ENCODE results near the gene ADO. TPM values are rescaled to one million over a fixed set of nuclear protein-coding genes. Genes with fewer than 3 reads are reported as not detected.
A peak's percentile ranks its signal among the peaks of the same experiment; 100 is the strongest.

ADO gene
- total RNA-seq, 1 donor from 2014 or later = 29.0 TPM

DNA sequence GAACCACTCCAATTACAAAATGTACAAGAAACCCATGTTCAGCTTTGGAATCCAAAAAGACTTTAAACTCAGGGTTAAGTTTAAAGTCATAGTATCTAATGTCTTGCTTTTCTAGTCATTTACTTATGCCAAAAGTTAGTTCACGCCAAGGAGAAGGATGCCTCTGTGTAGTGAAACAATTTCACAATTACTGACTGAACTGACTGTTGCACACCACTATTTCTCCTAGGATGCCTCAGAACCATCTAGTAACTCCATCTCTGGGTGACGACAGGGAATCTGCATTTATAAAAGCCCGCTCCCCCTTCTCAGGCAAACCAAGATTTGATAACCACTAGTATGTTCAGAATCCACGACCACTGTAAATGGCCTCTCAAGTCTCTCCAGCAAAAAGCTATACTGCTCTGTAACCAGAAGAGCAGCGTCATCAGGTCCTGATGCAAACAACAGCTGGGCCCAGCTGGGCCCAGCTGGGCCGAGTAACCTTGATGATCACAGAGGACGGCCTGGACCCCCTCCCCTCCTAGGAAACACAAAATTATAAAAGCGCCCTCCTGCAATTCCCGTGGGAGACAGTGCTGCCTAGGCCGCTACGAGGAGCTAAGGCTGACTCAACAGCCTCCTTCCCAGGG, 680 bp upstream of the ADO start:
- DNase-seq (ENCODE audit: low read depth) (no peak), FAIRE-seq (no peak)
- Histone ChIP-seq H3K27me3 (ENCODE audit: insufficient read depth, low read length) (peaks cover 11% of the 10 kb centered on the region), H3K4me2 (ENCODE audit: low read length) (peak overlapping the region; percentile 96), H4K20me1 (ENCODE audit: insufficient read depth, low read length) (peaks cover 37% of the 10 kb centered on the region), H3K36me3 (ENCODE audit: insufficient read depth, low read length) (peaks cover 2% of the 10 kb centered on the region), H3K79me2 (ENCODE audit: insufficient read depth, low read length) (peaks cover 41% of the 10 kb centered on the region), H2AFZ (ENCODE audit: low read depth, low read length) (peak overlapping the region; percentile 83), H3K4me1 (ENCODE audit: insufficient read depth, low read length) (peaks cover 14% of the 10 kb centered on the region), H3K9ac (ENCODE audit: low read length) (peak overlapping the region; percentile 86), H3K9me3 (ENCODE audit: insufficient read depth, low read depth, low read length) (no peaks in the 10 kb centered on the region), H3K4me3 (ENCODE audit: insufficient read depth, low read depth, low read length) (peak overlapping the region; percentile 91), H3K27ac (ENCODE audit: low read depth, low read length) (peak overlapping the region; percentile 92)
- Mint-ChIP-seq H3K36me3 (ENCODE audit: low read depth, unreplicated experiment) (no peaks in the 10 kb centered on the region), H3K27me3 (ENCODE audit: low read depth, unreplicated experiment) (no peaks in the 10 kb centered on the region), H3K27ac (ENCODE audit: unreplicated experiment) (peak overlapping the region; percentile 99), H3K4me3 (ENCODE audit: unreplicated experiment) (peak overlapping the region; percentile 96), H3K4me1 (ENCODE audit: low read depth, unreplicated experiment) (peaks cover 26% of the 10 kb centered on the region), H3K9me3 (ENCODE audit: unreplicated experiment) (peaks cover 2% of the 10 kb centered on the region)
- TF ChIP-seq, protein P1, sequence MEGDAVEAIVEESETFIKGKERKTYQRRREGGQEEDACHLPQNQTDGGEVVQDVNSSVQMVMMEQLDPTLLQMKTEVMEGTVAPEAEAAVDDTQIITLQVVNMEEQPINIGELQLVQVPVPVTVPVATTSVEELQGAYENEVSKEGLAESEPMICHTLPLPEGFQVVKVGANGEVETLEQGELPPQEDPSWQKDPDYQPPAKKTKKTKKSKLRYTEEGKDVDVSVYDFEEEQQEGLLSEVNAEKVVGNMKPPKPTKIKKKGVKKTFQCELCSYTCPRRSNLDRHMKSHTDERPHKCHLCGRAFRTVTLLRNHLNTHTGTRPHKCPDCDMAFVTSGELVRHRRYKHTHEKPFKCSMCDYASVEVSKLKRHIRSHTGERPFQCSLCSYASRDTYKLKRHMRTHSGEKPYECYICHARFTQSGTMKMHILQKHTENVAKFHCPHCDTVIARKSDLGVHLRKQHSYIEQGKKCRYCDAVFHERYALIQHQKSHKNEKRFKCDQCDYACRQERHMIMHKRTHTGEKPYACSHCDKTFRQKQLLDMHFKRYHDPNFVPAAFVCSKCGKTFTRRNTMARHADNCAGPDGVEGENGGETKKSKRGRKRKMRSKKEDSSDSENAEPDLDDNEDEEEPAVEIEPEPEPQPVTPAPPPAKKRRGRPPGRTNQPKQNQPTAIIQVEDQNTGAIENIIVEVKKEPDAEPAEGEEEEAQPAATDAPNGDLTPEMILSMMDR (IDR thresholded peaks at IDR 0.05; ENCODE audit: insufficient read depth, low read depth, low read length) = no peak
- TF ChIP-seq EZH2 (IDR thresholded peaks at IDR 0.05; ENCODE audit: insufficient read depth, low read length) = no peak

DNA sequence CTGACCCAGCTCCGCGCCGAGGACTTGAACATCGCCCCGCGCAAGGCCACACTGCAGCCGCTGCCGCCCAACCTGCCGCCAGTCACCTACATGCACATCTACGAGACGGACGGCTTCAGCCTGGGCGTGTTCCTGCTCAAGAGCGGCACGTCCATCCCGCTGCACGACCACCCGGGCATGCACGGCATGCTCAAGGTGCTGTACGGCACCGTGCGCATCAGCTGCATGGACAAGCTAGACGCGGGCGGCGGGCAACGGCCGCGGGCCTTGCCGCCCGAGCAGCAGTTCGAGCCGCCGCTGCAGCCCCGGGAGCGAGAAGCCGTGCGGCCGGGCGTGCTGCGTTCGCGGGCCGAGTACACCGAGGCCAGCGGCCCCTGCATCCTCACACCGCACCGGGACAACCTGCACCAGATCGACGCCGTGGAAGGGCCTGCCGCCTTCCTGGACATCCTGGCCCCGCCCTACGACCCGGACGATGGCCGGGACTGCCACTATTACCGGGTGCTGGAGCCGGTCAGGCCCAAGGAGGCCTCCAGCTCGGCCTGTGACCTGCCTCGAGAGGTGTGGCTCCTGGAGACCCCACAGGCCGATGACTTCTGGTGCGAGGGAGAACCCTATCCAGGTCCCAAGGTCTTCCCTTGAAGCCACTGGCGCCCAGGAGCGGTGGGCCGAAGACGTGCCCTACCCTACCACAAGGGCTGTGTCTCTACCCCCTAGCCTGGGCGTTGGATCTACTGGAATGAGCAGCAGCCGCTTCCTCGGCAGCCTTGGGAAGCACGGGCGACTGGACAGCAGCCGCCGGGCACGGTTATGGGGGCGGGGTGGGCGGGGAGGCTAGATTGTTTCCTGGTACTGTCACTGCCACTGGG, 945 bp downstream of the ADO start:
- H3K4me2 ChIP-seq (ENCODE audit: low read length) = peak overlapping the region; percentile 96
- peak overlapping the region; percentile 91 for H3K4me3 ChIP-seq (ENCODE audit: insufficient read depth, low read depth, low read length)
- FAIRE-seq (no peak), DNase-seq (ENCODE audit: low read depth) (peak; percentile 38)
- no peaks in the 10 kb centered on the region for H3K27me3 Mint-ChIP-seq (ENCODE audit: low read depth, unreplicated experiment)
- H3K27me3 ChIP-seq (ENCODE audit: insufficient read depth, low read length) = peaks cover 1% of the 10 kb centered on the region
- peak overlapping the region; percentile 83 for H2AFZ ChIP-seq (ENCODE audit: low read depth, low read length)
- peaks cover 2% of the 10 kb centered on the region for H3K36me3 ChIP-seq (ENCODE audit: insufficient read depth, low read length)
- peak overlapping the region; percentile 86 for H3K9ac ChIP-seq (ENCODE audit: low read length)
- peaks cover 46% of the 10 kb centered on the region for H4K20me1 ChIP-seq (ENCODE audit: insufficient read depth, low read length)
- H3K9me3 ChIP-seq (ENCODE audit: insufficient read depth, low read depth, low read length) = no peaks in the 10 kb centered on the region
- peak overlapping the region; percentile 72 for H3K27ac Mint-ChIP-seq (ENCODE audit: unreplicated experiment)
- H3K27ac ChIP-seq (ENCODE audit: low read depth, low read length) = peak overlapping the region; percentile 92
- TF ChIP-seq EZH2 (IDR thresholded peaks at IDR 0.05; ENCODE audit: insufficient read depth, low read length) = no peak
- TF ChIP-seq, protein P1 (IDR thresholded peaks at IDR 0.05; ENCODE audit: insufficient read depth, low read depth, low read length) = no peak
- H3K4me1 ChIP-seq (ENCODE audit: insufficient read depth, low read length) = peaks cover 14% of the 10 kb centered on the region
- H3K4me1 Mint-ChIP-seq (ENCODE audit: low read depth, unreplicated experiment) = peaks cover 35% of the 10 kb centered on the region
- peak overlapping the region; percentile 89 for H3K4me3 Mint-ChIP-seq (ENCODE audit: unreplicated experiment)
- H3K36me3 Mint-ChIP-seq (ENCODE audit: low read depth, unreplicated experiment) = no peaks in the 10 kb centered on the region
- peaks cover 2% of the 10 kb centered on the region for H3K9me3 Mint-ChIP-seq (ENCODE audit: unreplicated experiment)
- H3K79me2 ChIP-seq (ENCODE audit: insufficient read depth, low read length) = peaks cover 41% of the 10 kb centered on the region

Measured in astrocyte (in vitro differentiated cells and primary cell).